HEK293 (cell line): Measurements from ENCODE around the gene CAPN8.

Source experiments
- CTCF ChIP-seq: fragments of 450-650 bp; formaldehyde crosslinking; IDR thresholded peaks from 2 replicates; pipeline ENCODE4 v1.5.1; 2016; ENCODE audit warnings: missing biosample characterization, missing genetic modification characterization
- ELK4 ChIP-seq: IDR thresholded peaks from 2 replicates; pipeline ENCODE4 v1.6.1; 2011; ENCODE audit warnings: mild to moderate bottlenecking, low read depth, low read length, borderline replicate concordance
- ZNF629 ChIP-seq: fragments of 450-650 bp; formaldehyde crosslinking; IDR thresholded peaks from 2 replicates; pipeline ENCODE4 v1.5.1; 2017; ENCODE audit warnings: missing biosample characterization, missing genetic modification characterization
- ZNF645 ChIP-seq: fragments of 450-650 bp; formaldehyde crosslinking; IDR thresholded peaks from 2 replicates; pipeline ENCODE4; 2016; ENCODE audit warnings: missing biosample characterization, missing genetic modification characterization
- ZNF654 ChIP-seq: fragments of 450-650 bp; formaldehyde crosslinking; IDR thresholded peaks from 2 replicates; pipeline ENCODE4 v1.5.1; 2016; ENCODE audit warnings: low read depth, missing biosample characterization, missing genetic modification characterization
- ZNF677 ChIP-seq: fragments of 450-650 bp; IDR thresholded peaks from 2 replicates; pipeline ENCODE4 v1.5.0; 2018; ENCODE audit warnings: missing biosample characterization, mild to moderate bottlenecking, missing genetic modification characterization, moderate library complexity
- ZNF843 ChIP-seq: fragments of 450-650 bp; formaldehyde crosslinking; IDR thresholded peaks from 2 replicates; pipeline ENCODE4 v1.5.1; 2016; ENCODE audit warnings: missing biosample characterization, missing genetic modification characterization

GRCh38 chr1:223659711-223660110 lies 5.8 kb downstream of the CAPN8 start:
- TF ChIP-seq CTCF (tag by site-specific recombination) (no peak), ZNF645 (tag by site-specific recombination) (no peak), ZNF629 (no peak), ZNF654 (no peak), ZNF843 (tag by site-specific recombination) (no peak), ZNF677 (no peak), ELK4 (no peak)
